Measurements from ENCODE around the gene KATNBL1.

The KATNBL1 gene

GRCh38 chr15:34209421-34210282 is at the start of gene KATNBL1:
TSS of gene KATNBL1 (minus strand) at chr15:34210096. CDS start at chr15:34163676, 46,420 bp downstream.
- peak within 1 kb of the TSS; percentile 86 for H3K27ac ChIP-seq
- TF ChIP-seq CTCF (conservative IDR thresholded peaks at IDR 0.05), result peak; percentile 94

- no peak overlapping the region for H3K27ac ChIP-seq
- TF ChIP-seq CTCF (conservative IDR thresholded peaks at IDR 0.05), result no peak
These were observed 49.7 kb upstream of the KATNBL1 start for GRCh38 chr15:34259566-34259965.

- no peak overlapping the region for H3K27ac ChIP-seq
These were observed 48.3 kb upstream of the KATNBL1 start for GRCh38 chr15:34258151-34258550.

GRCh38 chr15:34252545-34252944 is 42.6 kb upstream of the KATNBL1 start:
- no peak for TF ChIP-seq CTCF (conservative IDR thresholded peaks at IDR 0.05)

More at GRCh38 chr15:34258151-34258550, 48.3 kb upstream of the KATNBL1 start:
- no peak for TF ChIP-seq CTCF (conservative IDR thresholded peaks at IDR 0.05)

GRCh38 chr15:34248190-34248589 is 38.3 kb upstream of the KATNBL1 start:
- no peak for TF ChIP-seq CTCF (conservative IDR thresholded peaks at IDR 0.05)
- H3K27ac ChIP-seq, result no peak overlapping the region

More at GRCh38 chr15:34252545-34252944, 42.6 kb upstream of the KATNBL1 start:
- no peak overlapping the region for H3K27ac ChIP-seq

- no peak overlapping the region for H3K27ac ChIP-seq
- no peak for TF ChIP-seq CTCF (conservative IDR thresholded peaks at IDR 0.05)
These were observed 36.5 kb upstream of the KATNBL1 start for GRCh38 chr15:34246276-34246976.

- no peak for TF ChIP-seq CTCF (conservative IDR thresholded peaks at IDR 0.05)
- no peak overlapping the region for H3K27ac ChIP-seq
These were observed 33.3 kb upstream of the KATNBL1 start for GRCh38 chr15:34243226-34243625.
